Measurements from ENCODE around the gene FNIP2.

FNIP2 gene

GRCh38 chr4:158836002-158836369 lies 67.2 kb downstream of the FNIP2 start:
- no peak for DNase-seq (ENCODE audit: low read depth in 2 of 2, low spot score in 1 of 2)

DNA sequence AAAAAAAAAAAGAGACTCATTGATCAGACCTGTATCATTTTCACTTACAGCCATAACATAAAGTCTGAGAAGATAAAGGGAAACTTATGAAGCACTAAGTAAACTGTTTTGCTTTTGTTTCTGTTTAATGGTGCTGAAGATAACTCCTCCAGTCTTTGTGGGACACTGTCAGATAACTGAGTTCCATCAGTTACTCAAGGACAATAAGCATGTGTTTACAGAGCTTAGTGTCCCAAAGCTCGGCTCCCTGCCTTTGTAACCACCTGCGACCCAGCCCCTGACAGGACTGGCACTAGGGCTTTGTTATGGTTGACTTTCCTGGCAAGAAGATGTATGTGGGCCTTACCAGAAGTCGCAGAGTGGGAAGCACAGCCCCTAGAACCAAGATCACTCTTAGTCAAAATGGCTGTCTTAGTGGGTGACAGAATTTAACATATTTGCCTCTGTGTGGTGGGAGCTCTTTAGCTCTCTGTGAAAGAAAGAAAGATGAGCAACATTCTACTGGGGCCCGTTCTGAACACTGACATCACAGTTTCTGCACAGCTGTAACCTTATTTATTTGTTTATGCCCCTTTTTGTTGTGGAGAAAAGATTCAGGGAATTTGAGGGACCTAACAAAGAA lies 68.1 kb downstream of the FNIP2 start:
- DNase-seq (ENCODE audit: low read depth in 2 of 2, low spot score in 1 of 2): no peak

- DNase-seq (ENCODE audit: low read depth in 2 of 2, low spot score in 1 of 2): no peak
Measured at GRCh38 chr4:158837527-158838141, 68.8 kb downstream of the FNIP2 start.

DNA sequence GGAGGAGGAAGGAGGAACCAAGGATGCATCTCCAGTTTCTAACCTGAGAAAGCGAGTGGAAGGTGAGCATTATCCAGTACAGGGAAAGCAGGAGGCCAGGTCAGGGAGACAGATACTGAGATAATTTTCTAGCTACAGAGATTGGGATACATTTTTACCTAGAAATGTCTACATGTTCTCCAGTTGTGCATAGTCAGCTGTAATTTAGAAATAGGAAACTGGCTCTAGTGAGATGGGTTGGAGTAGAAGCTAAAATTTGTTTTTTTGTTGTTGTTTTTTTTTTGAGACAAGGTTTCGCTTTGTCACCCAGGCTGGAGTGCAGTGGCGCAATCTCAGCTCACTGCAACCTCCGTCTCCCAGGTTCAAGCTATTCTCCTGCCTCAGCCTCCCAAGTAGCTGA lies 71.3 kb downstream of the FNIP2 start:
- DNase-seq (ENCODE audit: low read depth in 2 of 2, low spot score in 1 of 2): no peak

DNA sequence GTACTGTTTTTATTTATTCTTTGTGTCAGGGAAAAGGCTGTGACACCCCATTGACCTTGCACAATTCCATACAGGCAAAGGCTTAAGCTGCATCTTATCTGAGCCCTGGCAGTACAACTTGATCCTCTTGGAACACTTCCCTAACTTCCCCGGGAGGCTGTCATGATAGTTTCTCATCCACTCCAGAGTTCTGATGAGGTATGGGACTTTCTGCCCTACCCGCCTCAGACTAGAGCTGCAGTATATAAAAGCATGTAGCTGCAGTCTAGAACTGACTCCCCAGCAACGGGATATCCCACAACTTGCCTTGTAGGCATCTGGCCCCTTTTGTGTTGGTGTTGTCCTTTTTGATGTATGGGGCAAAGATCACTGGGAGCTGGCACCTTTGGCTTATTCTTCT lies 72.7 kb downstream of the FNIP2 start:
- no peak for DNase-seq (ENCODE audit: low read depth in 2 of 2, low spot score in 1 of 2)

DNA sequence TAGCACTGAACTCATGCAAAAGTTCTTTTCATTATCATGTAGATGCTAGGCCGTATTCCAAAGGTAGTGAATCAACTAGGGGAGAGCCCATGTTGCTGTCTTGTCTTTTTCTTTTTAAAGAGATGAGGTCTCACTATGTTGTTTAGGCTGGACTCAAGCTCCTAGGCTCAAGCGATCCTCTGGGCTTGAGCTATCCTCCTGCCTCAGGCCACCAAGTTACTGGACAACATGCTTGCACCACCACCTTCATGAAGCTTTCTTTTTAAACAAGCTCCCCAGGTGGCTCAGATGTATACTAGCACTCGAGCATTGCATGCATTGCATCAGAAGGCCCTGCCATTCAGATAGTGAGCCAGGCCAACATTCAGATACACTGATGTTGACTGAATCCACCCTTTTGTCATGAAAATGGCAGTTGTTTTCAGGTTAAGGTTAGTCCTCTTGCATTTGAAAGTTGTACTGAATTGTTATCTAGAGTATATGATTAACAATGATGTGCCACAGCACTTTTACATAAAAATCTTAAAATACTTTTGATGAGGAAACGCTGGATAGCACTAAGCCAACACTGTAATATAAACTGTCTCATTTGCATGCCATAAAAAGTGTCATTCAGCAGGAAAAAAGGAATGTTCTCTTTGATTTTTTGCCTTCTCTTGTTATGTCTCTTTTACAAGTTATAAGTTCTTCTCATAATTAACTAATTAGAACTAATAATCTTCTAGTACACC lies 76.7 kb downstream of the FNIP2 start:
- no peak for DNase-seq (ENCODE audit: low read depth in 2 of 2, low spot score in 1 of 2)

DNA sequence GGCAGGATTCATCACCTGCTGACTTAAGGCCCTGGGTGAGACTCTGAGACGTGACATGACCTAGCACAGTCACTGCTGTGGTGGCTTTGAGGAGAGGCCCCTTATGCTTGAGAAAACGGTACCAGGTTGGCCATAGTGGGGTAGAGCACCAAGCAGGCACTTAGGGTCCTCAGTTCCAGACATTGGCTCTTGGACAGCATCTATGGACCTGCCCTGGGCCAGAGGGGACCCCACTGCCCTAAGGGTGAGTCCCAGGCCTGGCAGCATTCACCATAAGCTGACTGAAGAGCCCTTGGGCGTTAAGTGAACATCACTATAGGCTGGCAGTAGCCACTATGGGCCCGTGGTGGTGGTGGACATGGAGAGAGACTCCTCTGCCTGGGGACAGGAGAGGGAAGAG lies 78.7 kb downstream of the FNIP2 start:
- no peak for DNase-seq (ENCODE audit: low read depth in 2 of 2, low spot score in 1 of 2)

DNA sequence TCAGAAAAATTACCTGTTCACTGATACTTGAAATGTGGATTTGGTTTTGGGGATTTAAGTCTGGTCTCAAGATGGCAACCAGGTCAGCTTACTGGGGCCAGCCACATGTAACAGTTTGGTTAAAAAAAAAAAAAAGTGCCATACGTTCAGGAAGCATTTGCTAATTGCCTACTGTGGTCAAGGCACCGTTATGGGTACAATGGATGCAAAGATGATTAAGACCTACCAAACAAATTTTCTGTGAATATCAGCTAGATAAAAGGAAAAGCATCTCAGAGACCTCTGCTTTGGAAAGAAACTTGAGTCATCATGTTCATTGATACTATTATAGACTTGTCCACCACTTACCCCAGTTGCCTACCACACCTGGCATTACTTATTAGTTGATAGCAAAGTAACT lies 80.9 kb downstream of the FNIP2 start:
- no peak for DNase-seq (ENCODE audit: low read depth in 2 of 2, low spot score in 1 of 2)

DNA sequence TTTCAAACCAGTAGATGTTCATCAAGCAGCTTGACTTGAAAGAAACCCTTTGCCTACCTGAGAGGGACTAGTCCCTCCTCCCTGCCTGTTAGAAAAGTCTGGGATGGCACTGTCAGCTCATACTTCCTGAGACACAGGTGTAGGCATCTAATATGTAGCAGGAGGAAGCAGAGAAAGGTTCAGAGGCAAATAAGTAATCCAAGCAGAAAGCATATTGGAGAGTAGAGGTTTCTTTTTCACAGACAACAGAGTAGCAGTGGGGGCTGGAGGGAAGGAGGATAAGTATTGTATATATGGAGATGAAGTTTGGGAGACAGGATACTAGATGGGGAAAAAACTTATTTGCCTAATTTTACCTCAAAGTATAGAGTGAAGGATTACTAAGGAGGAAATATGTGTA lies 81.5 kb downstream of the FNIP2 start:
- DNase-seq (ENCODE audit: low read depth in 2 of 2, low spot score in 1 of 2): no peak

GRCh38 chr4:158850800-158851644 lies 82.2 kb downstream of the FNIP2 start:
- no peak for DNase-seq (ENCODE audit: low read depth in 2 of 2, low spot score in 1 of 2)

- DNase-seq (ENCODE audit: low read depth in 2 of 2, low spot score in 1 of 2): no peak
Measured at GRCh38 chr4:158854236-158854635, 85.4 kb downstream of the FNIP2 start.

GRCh38 chr4:158856852-158857251 lies 88.0 kb downstream of the FNIP2 start:
- no peak for DNase-seq (ENCODE audit: low read depth in 2 of 2, low spot score in 1 of 2)

- DNase-seq (ENCODE audit: low read depth in 2 of 2, low spot score in 1 of 2): no peak
Measured at GRCh38 chr4:158857951-158858350, 89.1 kb downstream of the FNIP2 start.

- no peak for DNase-seq (ENCODE audit: low read depth in 2 of 2, low spot score in 1 of 2)
Measured at GRCh38 chr4:158858410-158859199, 89.8 kb downstream of the FNIP2 start.

DNA sequence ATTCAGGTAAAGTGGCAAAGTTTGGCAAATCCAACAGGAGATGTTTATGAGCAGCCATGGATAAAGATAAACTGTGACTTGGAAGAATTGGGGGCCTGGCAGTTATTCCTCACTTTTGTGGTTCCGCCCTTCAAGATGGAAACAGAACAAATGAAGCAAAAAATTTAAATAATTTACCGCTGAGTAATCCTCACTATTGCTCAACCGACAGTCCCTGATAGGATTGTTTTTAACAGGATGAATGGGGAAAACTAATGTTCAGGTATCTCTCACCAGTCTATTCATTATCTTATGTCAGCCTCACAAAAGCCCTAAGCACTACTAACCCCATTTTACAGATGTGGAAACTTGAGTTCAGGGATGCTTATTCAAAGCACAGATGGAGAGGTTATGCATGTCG lies 90.8 kb downstream of the FNIP2 start:
- DNase-seq (ENCODE audit: low read depth in 2 of 2, low spot score in 1 of 2): no peak

DNA sequence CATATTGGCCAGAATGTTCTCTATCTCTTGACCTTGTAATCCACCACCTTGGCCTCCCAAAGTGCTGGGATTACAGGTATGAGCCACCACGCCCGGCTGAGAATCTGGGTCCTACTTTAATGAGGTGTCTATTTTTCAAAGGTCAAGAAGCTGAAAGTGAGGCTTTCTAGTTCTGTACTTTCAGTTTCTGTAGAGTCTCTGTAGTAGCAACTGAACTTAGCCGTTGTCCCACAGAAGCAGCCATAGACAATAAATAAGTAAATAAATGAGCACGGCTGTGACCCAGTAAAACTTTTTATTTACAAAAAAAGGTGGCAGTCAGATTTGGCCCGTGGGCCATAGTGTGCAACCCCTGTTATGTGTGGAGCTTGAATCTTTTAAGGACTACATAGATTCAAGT lies 92.0 kb downstream of the FNIP2 start:
- no peak for DNase-seq (ENCODE audit: low read depth in 2 of 2, low spot score in 1 of 2)

DNA sequence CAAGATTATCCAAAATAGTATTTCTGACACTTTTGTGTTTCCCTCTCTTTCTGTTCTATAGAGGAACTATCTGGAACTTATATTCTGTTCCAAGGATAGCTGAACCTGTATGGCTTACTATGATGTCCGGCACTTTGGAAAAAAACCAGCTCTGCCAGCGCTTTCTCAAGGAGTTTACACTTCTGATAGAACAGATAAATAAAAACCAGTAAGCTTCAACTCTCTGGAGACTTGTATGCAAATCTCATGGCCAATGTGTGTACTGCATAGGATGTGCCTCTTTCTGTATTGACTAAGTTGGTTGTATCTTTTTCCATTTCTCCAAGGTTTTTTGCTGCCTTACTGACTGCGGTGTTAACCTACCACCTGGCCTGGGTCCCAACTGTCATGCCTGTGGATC lies 92.5 kb downstream of the FNIP2 start:
- no peak for DNase-seq (ENCODE audit: low read depth in 2 of 2, low spot score in 1 of 2)

DNA sequence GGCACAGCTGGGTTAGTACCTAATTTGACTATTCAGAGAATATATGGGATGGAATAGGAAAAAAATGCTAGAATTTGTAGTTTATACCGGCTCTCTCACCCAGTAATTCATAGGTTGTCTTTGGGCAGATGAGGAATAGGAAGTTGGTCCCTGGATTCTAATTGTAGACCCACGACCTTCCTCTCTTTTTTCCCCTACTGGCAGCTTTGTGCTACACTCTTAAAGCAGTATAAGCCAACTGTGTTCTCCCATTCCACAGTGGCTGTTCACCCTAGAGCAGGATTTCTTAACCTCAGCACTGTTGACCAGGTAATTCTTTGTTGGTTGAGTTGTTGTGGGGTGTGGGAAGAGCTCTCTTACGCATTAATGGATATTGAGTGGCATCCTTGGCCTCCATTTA lies 92.9 kb downstream of the FNIP2 start:
- DNase-seq (ENCODE audit: low read depth in 2 of 2, low spot score in 1 of 2): no peak

GRCh38 chr4:158863296-158863695 lies 94.5 kb downstream of the FNIP2 start:
- DNase-seq (ENCODE audit: low read depth in 2 of 2, low spot score in 1 of 2): no peak

- DNase-seq (ENCODE audit: low read depth in 2 of 2, low spot score in 1 of 2): no peak
Measured at GRCh38 chr4:158865520-158866177, 96.8 kb downstream of the FNIP2 start.

Data from stimulated activated CD8-positive, alpha-beta memory T cell treated with anti-CD3 and anti-CD28 coated beads, Interleukin-4, amount 100 ng/mL, for 1 hour (primary cell).